Fibroblast of the aortic adventitia (primary cell): Measurements from ENCODE around the gene ASB3. TPM values are rescaled to one million over a fixed set of nuclear protein-coding genes. Genes with fewer than 3 reads are reported as not detected.

Experiments used
- DNase-seq: peaks from one replicate; pipeline ENCODE4 v3.0.0-alpha.2; 2010; ENCODE audit warnings: low read depth
- H3K4me3 ChIP-seq: 2 replicates; pipeline ENCODE4 v1.5.1; 2011; ENCODE audit warnings: low read depth, mild to moderate bottlenecking, control low read depth, low read length, moderate library complexity
- total RNA-seq: library from RNA; depleted of rRNA; stranded (reverse); fragments of >200 nt; gene quantifications from 2 replicates; pipeline ENCODE4 v1.2.3, GENCODE V29; 2012; ENCODE audit warnings: low replicate concordance
- TF ChIP-seq, protein P1 (sequence below): IDR thresholded peaks from 2 replicates; pipeline ENCODE4 v1.5.1; 2011; ENCODE audit warnings: mild to moderate bottlenecking, low read length, control low read depth, inconsistent platforms; ENCODE audit not compliant: insufficient read depth

ASB3 gene
- total RNA-seq, 1 donor: 27.9 TPM

DNA sequence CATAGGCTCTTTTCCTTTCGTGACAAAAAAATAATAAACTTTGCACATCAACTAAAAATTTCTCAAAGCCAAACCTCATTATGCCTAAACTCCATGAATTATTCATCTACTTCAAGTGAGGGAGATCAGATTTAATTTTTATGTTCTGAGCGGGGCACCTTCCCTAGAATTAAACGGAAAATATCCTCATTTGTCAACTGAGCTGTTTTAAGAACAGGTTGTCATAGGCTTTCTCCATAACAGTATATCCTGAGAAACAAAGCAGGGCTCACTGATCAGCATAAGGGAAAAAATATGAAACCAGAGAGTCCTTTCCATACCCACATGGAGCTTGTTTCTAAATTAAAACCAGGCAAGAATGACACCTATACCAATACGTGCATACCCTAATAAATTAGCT is 150.6 kb downstream of the ASB3 start:
- no peak for DNase-seq
- TF ChIP-seq, protein P1, sequence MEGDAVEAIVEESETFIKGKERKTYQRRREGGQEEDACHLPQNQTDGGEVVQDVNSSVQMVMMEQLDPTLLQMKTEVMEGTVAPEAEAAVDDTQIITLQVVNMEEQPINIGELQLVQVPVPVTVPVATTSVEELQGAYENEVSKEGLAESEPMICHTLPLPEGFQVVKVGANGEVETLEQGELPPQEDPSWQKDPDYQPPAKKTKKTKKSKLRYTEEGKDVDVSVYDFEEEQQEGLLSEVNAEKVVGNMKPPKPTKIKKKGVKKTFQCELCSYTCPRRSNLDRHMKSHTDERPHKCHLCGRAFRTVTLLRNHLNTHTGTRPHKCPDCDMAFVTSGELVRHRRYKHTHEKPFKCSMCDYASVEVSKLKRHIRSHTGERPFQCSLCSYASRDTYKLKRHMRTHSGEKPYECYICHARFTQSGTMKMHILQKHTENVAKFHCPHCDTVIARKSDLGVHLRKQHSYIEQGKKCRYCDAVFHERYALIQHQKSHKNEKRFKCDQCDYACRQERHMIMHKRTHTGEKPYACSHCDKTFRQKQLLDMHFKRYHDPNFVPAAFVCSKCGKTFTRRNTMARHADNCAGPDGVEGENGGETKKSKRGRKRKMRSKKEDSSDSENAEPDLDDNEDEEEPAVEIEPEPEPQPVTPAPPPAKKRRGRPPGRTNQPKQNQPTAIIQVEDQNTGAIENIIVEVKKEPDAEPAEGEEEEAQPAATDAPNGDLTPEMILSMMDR: no peak

DNA sequence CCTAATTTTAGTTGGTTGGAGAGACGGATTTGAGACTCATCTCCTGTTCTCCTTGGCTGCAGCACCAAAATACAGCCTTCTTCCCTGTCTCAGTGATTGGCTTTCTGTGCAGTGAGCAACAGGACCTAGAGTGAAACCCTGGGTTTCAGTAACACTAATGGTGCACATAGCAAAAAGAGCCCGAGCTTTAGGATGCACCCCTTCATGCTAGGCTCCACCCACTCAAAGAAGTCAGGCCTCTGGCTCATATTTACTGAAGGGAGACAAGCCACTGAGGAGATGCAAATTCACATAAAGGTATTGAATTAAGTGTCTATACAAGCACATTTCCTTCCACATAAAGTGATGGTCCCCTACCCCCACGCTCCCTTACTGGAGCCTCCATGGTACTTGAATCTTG is 151.1 kb downstream of the ASB3 start:
- no peak for DNase-seq
- no peak overlapping the region for H3K4me3 ChIP-seq
- TF ChIP-seq, protein P1: no peak

More for the DNA sequence above, 150.6 kb downstream of the ASB3 start:
- no peak overlapping the region for H3K4me3 ChIP-seq

DNA sequence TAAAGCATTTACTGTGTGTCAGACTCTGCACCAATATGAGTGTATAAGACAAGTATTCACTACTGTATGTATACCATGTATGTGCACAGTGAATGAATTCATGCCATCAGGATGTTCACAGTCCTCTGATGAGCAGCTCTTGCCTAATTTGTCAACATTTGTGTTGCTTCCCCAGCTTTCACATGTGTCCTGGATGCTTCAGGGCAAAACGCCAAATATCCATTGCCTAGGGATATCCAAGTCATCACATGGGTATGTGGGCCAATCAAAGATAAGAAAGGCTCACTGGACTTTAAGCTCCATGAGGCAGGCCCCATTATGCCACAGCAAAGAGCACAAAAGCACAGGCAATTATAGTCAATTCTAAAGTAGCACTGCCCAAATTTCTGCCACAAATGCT is 153.3 kb downstream of the ASB3 start:
- no peak overlapping the region for H3K4me3 ChIP-seq
- TF ChIP-seq, protein P1: no peak
- DNase-seq: peak; percentile 25

DNA sequence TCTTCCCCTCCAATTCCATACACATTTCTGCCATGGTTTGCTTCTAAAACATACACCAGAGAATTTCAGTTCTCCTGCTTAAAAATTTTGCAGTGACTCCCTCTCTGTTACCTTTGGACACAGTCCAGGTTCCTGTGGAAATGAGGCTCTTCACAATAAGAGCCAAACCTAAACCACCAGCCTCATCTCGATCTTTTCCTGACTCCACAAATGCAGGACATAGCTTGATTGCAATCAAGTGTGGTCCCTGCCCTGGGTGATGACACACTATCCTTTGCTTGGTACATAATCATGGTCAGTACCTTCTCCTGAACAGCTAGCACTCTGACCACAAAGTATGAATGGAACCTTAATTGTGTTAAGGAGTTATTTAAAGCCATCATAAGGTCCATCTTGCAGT is 154.0 kb downstream of the ASB3 start:
- no peak overlapping the region for H3K4me3 ChIP-seq
- DNase-seq: peak; percentile 55
- TF ChIP-seq, protein P1: no peak

DNA sequence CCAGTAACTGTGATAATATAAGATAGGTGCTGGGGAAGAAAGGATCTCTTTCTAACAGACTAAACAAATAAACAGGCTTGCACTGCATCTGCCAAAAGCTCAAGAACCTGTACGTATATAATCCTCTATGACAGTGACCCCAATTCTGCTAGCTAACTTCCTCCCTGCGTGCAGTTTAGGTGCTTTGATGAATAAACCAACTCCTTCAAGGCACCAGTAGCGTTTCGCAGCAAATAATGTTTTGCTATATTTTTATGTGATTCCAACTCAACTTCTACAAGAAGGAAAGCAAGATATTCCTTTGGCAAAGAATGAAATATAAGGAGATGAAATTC is 154.7 kb downstream of the ASB3 start:
- DNase-seq: no peak
- TF ChIP-seq, protein P1: no peak
- no peak overlapping the region for H3K4me3 ChIP-seq

DNA sequence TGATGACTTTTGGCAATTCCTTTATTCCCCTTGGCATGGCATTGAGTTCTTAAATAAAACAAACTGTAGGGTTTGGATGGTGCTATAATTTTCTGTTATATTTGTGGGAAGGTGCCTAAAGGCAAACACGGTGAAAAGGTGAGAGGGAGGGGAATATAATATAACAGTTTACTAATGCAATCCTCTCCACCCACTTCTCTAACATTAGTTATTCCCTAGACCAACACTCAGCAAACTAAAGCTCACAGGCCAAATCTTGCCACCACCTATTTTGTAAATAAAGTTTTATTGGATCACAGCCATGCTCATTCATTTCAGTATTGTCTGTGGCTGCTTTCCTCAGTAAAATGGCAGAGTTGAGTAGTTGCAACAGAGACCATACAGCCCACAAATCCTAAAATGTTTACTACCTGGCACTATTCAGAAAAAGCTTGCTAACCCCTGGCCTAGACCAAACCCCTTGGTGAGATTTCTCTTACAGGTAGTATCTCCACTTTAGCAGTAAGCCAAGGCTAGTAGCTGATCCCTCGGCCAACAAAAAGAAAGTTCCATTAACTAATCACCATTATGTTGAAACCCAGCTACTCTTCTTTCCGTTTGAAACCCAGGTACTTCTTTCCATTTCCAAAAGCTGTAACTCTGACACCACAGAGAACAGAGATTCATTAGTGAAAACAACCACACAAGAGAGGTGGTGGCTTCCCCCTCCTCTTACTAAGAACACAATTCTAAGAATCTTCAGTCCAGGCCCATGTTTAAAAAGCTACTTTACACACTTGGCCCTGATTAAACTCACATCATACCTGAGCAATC is 155.2 kb downstream of the ASB3 start:
- TF ChIP-seq, protein P1: no peak
- H3K4me3 ChIP-seq: no peak overlapping the region
- no peak for DNase-seq
